HepG2 (cell line): Measurements from ENCODE around the gene TCOF1. TPM values are rescaled to one million over a fixed set of nuclear protein-coding genes. Genes with fewer than 3 reads are reported as not detected.

Source experiments
- ATAC-seq: fragments of 200-7000 bp; cut with Tn5 transposase; 3 replicates; pipeline ENCODE4 v1.9.1; 2020; ENCODE audit warnings: mild to moderate bottlenecking, moderate library complexity
- BruUV-seq: library from RNA; stranded (reverse); fragments of 400-500 nt; replicated peaks from 2 replicates; lab custom pipeline; 2021; lab: Mats Ljungman, UMichigan
- CTCF ChIA-PET: fragments of 300-600 bp; formaldehyde crosslinking; extraction: SDS; loops from one replicate; lab custom pipeline; 2021; ENCODE audit warnings: low total read pairs, inconsistent platforms, low intra/inter-chr PET ratio; lab: Yijun Ruan, JAX
- POLR2A ChIA-PET: fragments of 350-600 bp; sonication (Branson Sonifier 250); formaldehyde crosslinking; loops from one replicate; lab custom pipeline; 2020; ENCODE audit warnings: antibody characterized with exemption, inconsistent platforms; lab: Yijun Ruan, JAX
- DNase-seq: peaks from one replicate; pipeline ENCODE4 v3.0.0-alpha.2; 2015; ENCODE audit warnings: low spot score
- FAIRE-seq: peaks from 3 replicates; lab custom pipeline; 2011; peaks lifted over from hg19 to GRCh38; lab: Jason Lieb, UNC
- H2AFZ ChIP-seq: one replicate; pipeline ENCODE4 v1.6.1; 2011; ENCODE audit warnings: low read length, inconsistent platforms
- H3K27ac ChIP-seq: fragments of 300-600 bp; 3 replicates; pipeline ENCODE4 v1.8.0; 2011; ENCODE audit warnings: mixed run types, mild to moderate bottlenecking, mixed read lengths, low read length, inconsistent platforms; ENCODE audit not compliant: insufficient read depth; ENCODE audit errors: extremely low read length
- H3K27me3 ChIP-seq, 2 experiments: fragments of 200-600 bp in 1 of 2; 2 replicates in 1 of 2; 3 replicates in 1 of 2; pipeline versions ENCODE4 v1.6.0 to v1.8.0; 2011; ENCODE audit warnings: low read length in 2 of 2, mild to moderate bottlenecking in 2 of 2, moderate library complexity in 2 of 2, inconsistent platforms in 1 of 2; ENCODE audit not compliant: insufficient read depth in 2 of 2, control insufficient read depth in 1 of 2
- H3K36me3 ChIP-seq, 2 experiments: fragments of 200-600 bp in 1 of 2; replicated peaks in 1 of 2; 2 replicates in 1 of 2; 3 replicates in 1 of 2; pipeline versions ENCODE4 v1.5.1 to v1.8.0; 2011; ENCODE audit warnings: low read length in 2 of 2, inconsistent platforms in 1 of 2; ENCODE audit not compliant: insufficient read depth in 2 of 2, control insufficient read depth in 1 of 2
- H3K4me1 ChIP-seq: 2 replicates; pipeline ENCODE4 v1.5.1; 2012; ENCODE audit warnings: low read length, inconsistent platforms; ENCODE audit not compliant: insufficient read depth
- H3K4me2 ChIP-seq: 2 replicates; pipeline ENCODE4 v1.6.0; 2011; ENCODE audit warnings: low read depth, low read length, inconsistent platforms
- H3K4me3 ChIP-seq, 3 experiments: fragments of 200-600 bp in 1 of 3; sonication (generic), shearing (Covaris generic) in 1 of 3; replicated peaks in 1 of 3; 2 replicates each; pipeline ENCODE4 v1.5.1; 2011 to 2016; ENCODE audit warnings: low read length in 3 of 3, inconsistent platforms in 2 of 3, low read depth in 2 of 3, mild to moderate bottlenecking in 2 of 3, control low read depth in 1 of 3, mixed read lengths in 1 of 3; ENCODE audit not compliant: insufficient read depth in 1 of 3
- H3K79me2 ChIP-seq: one replicate; pipeline ENCODE4 v1.6.1; 2011; ENCODE audit warnings: low read length, inconsistent platforms; ENCODE audit not compliant: insufficient read depth
- H3K9ac ChIP-seq: 2 replicates; pipeline ENCODE4 v1.6.0; 2011; ENCODE audit warnings: mild to moderate bottlenecking, low read depth, low read length, inconsistent platforms; ENCODE audit not compliant: insufficient read depth
- H3K9me3 ChIP-seq: 2 replicates; pipeline ENCODE4 v1.5.1; 2012; ENCODE audit warnings: mild to moderate bottlenecking, low read length
- H4K20me1 ChIP-seq: 2 replicates; pipeline ENCODE4 v1.6.0; 2011; ENCODE audit warnings: inconsistent platforms, mild to moderate bottlenecking, low read length, moderate library complexity; ENCODE audit not compliant: insufficient read depth
- ATF5 ChIP-seq: sonication (generic); formaldehyde crosslinking; IDR thresholded peaks from 2 replicates; pipeline ENCODE4 v1.4.0; 2020; ENCODE audit warnings: mild to moderate bottlenecking, low read depth, missing genetic modification reagents
- CREBL2 ChIP-seq: sonication (generic); formaldehyde crosslinking; IDR thresholded peaks from 2 replicates; pipeline ENCODE4 v1.8.1; 2023; ENCODE audit warnings: missing genetic modification reagents, mild to moderate bottlenecking, borderline replicate concordance
- HMG20A ChIP-seq: IDR thresholded peaks from 2 replicates; pipeline ENCODE4 v1.6.1; 2016; ENCODE audit warnings: borderline replicate concordance
- KDM1A ChIP-seq: IDR thresholded peaks from 2 replicates; pipeline ENCODE4 v1.6.1; 2016; ENCODE audit warnings: missing compliant biosample characterization
- MXD4 ChIP-seq: IDR thresholded peaks from 2 replicates; pipeline ENCODE4 v1.6.1; 2016; ENCODE audit warnings: mild to moderate bottlenecking, missing biosample characterization, missing genetic modification reagents
- RELA ChIP-seq: sonication (generic); formaldehyde crosslinking; IDR thresholded peaks from 2 replicates; pipeline ENCODE4 v1.4.0; 2020; ENCODE audit warnings: missing genetic modification reagents
- TAF1 ChIP-seq: sonication (generic); formaldehyde crosslinking; IDR thresholded peaks from 2 replicates; pipeline ENCODE4 v1.4.0; 2020; ENCODE audit warnings: missing genetic modification reagents
- ZNF232 ChIP-seq: sonication (generic); formaldehyde crosslinking; IDR thresholded peaks from 2 replicates; pipeline ENCODE4 v1.4.0; 2020; ENCODE audit warnings: missing genetic modification reagents, borderline replicate concordance
- ZNF280D ChIP-seq: sonication (generic); formaldehyde crosslinking; IDR thresholded peaks from 2 replicates; pipeline ENCODE4 v1.5.1; 2020; ENCODE audit warnings: mild to moderate bottlenecking, missing genetic modification reagents
- ZNF441 ChIP-seq: sonication (generic); formaldehyde crosslinking; IDR thresholded peaks from 2 replicates; pipeline ENCODE4 v1.7.0; 2021; ENCODE audit warnings: missing genetic modification reagents, borderline replicate concordance
- in situ Hi-C: cut with HindIII; loops from 2 replicates; pipeline ENCODE4 v1.10.0; 2017; ENCODE audit warnings: low pct_unique_long_range_greater_than_20kb; ENCODE audit not compliant: extremely low pct_ligation_motif_present
- intact Hi-C: fragments of 100-400 bp; cut with micrococcal nuclease; formaldehyde crosslinking; loops from one replicate; pipeline ENCODE4 v1.10.0; 2022; ENCODE audit not compliant: unreplicated experiment
- polyA plus RNA-seq, 8 experiments: library from polyadenylated mRNA; depleted of rRNA in 3 of 8; stranded (reverse) in 7 of 8; unstranded in 1 of 8; fragments of >200 nt; fragmentation: Illumina TruSeq in 4 of 8; extraction: Trizol in 4 of 8; gene quantifications; 2 replicates each; pipeline versions ENCODE4 v1.2.1 to v1.2.3, GENCODE V29; 2011 to 2016; ENCODE audit warnings: low read depth in 4 of 8, missing spikeins in 1 of 8, mixed read lengths in 1 of 8; ENCODE audit not compliant: insufficient read depth in 1 of 8
- total RNA-seq, 5 experiments: library from RNA; depleted of rRNA; stranded (reverse); fragments of >200 nt; fragmentation: Illumina TruSeq; extraction: Trizol; gene quantifications; 2 replicates each; pipeline ENCODE4 v1.2.3, GENCODE V29; 2016; ENCODE audit warnings: low read depth in 1 of 5
- TF ChIP-seq, protein P1 (sequence below): sonication (generic); formaldehyde crosslinking; IDR thresholded peaks from 2 replicates; pipeline ENCODE4 v1.5.1; 2020; ENCODE audit warnings: mild to moderate bottlenecking, missing genetic modification reagents, borderline replicate concordance

The TCOF1 gene
- total and polyA plus RNA-seq, 2 of the 13 experiments (the other 11 are each of a cell fraction or from before 2014, with no cell fraction given) = 10.1 to 41.6 TPM

- BruUV-seq = no TSS peak
- ChIA-PET POLR2A (interaction anchor here (1.1 kb wide), 1 partner anchor 19 kb away, joined by 3 read pairs; the partner anchor contains the start of gene ARSI), CTCF (no interaction called here)
- Histone ChIP-seq H2AFZ (no peak overlapping the region), H3K27me3 (no peaks in the 10 kb centered on the region), H3K9ac (no peak overlapping the region), H3K27ac (no peak overlapping the region), H3K79me2 (no peaks in the 10 kb centered on the region), H3K36me3 (no peaks in the 10 kb centered on the region), H3K4me2 (no peak overlapping the region), H3K4me1 (peaks cover 67% of the 10 kb centered on the region), H3K9me3 (no peaks in the 10 kb centered on the region), H3K4me3 (no peak overlapping the region), H4K20me1 (no peaks in the 10 kb centered on the region)
- TF ChIP-seq KDM1A (CRISPR knock-in tag) (no peak), ATF5 (CRISPR knock-in tag) (no peak), RELA (CRISPR knock-in tag) (no peak), HMG20A (CRISPR knock-in tag) (no peak), ZNF280D (CRISPR knock-in tag) (no peak), MXD4 (no peak), ZNF441 (no peak), CREBL2 (no peak), ZNF232 (CRISPR knock-in tag) (no peak), TAF1 (no peak)
- TF ChIP-seq, protein P1, sequence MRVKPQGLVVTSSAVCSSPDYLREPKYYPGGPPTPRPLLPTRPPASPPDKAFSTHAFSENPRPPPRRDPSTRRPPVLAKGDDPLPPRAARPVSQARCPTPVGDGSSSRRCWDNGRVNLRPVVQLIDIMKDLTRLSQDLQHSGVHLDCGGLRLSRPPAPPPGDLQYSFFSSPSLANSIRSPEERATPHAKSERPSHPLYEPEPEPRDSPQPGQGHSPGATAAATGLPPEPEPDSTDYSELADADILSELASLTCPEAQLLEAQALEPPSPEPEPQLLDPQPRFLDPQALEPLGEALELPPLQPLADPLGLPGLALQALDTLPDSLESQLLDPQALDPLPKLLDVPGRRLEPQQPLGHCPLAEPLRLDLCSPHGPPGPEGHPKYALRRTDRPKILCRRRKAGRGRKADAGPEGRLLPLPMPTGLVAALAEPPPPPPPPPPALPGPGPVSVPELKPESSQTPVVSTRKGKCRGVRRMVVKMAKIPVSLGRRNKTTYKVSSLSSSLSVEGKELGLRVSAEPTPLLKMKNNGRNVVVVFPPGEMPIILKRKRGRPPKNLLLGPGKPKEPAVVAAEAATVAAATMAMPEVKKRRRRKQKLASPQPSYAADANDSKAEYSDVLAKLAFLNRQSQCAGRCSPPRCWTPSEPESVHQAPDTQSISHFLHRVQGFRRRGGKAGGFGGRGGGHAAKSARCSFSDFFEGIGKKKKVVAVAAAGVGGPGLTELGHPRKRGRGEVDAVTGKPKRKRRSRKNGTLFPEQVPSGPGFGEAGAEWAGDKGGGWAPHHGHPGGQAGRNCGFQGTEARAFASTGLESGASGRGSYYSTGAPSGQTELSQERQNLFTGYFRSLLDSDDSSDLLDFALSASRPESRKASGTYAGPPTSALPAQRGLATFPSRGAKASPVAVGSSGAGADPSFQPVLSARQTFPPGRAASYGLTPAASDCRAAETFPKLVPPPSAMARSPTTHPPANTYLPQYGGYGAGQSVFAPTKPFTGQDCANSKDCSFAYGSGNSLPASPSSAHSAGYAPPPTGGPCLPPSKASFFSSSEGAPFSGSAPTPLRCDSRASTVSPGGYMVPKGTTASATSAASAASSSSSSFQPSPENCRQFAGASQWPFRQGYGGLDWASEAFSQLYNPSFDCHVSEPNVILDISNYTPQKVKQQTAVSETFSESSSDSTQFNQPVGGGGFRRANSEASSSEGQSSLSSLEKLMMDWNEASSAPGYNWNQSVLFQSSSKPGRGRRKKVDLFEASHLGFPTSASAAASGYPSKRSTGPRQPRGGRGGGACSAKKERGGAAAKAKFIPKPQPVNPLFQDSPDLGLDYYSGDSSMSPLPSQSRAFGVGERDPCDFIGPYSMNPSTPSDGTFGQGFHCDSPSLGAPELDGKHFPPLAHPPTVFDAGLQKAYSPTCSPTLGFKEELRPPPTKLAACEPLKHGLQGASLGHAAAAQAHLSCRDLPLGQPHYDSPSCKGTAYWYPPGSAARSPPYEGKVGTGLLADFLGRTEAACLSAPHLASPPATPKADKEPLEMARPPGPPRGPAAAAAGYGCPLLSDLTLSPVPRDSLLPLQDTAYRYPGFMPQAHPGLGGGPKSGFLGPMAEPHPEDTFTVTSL (CRISPR knock-in tag) = no peak
- in situ Hi-C loops (no loop called here), intact Hi-C loops (no loop called here)
- no peak for DNase-seq
- no peak for ATAC-seq
- no peak for FAIRE-seq
Measured at GRCh38 chr5:150322202-150322601, 35.3 kb upstream of the TCOF1 start.
